Measurements from ENCODE around the gene MRGPRF. TPM values are rescaled to one million over a fixed set of nuclear protein-coding genes. Genes with fewer than 3 reads are reported as not detected.

The MRGPRF gene
- total and polyA plus RNA-seq, 2 of the 8 experiments (the other 6 are each of a cell fraction or from before 2014, with no cell fraction given), result 7.5 to 11.0 TPM

- TF ChIP-seq, protein P1, sequence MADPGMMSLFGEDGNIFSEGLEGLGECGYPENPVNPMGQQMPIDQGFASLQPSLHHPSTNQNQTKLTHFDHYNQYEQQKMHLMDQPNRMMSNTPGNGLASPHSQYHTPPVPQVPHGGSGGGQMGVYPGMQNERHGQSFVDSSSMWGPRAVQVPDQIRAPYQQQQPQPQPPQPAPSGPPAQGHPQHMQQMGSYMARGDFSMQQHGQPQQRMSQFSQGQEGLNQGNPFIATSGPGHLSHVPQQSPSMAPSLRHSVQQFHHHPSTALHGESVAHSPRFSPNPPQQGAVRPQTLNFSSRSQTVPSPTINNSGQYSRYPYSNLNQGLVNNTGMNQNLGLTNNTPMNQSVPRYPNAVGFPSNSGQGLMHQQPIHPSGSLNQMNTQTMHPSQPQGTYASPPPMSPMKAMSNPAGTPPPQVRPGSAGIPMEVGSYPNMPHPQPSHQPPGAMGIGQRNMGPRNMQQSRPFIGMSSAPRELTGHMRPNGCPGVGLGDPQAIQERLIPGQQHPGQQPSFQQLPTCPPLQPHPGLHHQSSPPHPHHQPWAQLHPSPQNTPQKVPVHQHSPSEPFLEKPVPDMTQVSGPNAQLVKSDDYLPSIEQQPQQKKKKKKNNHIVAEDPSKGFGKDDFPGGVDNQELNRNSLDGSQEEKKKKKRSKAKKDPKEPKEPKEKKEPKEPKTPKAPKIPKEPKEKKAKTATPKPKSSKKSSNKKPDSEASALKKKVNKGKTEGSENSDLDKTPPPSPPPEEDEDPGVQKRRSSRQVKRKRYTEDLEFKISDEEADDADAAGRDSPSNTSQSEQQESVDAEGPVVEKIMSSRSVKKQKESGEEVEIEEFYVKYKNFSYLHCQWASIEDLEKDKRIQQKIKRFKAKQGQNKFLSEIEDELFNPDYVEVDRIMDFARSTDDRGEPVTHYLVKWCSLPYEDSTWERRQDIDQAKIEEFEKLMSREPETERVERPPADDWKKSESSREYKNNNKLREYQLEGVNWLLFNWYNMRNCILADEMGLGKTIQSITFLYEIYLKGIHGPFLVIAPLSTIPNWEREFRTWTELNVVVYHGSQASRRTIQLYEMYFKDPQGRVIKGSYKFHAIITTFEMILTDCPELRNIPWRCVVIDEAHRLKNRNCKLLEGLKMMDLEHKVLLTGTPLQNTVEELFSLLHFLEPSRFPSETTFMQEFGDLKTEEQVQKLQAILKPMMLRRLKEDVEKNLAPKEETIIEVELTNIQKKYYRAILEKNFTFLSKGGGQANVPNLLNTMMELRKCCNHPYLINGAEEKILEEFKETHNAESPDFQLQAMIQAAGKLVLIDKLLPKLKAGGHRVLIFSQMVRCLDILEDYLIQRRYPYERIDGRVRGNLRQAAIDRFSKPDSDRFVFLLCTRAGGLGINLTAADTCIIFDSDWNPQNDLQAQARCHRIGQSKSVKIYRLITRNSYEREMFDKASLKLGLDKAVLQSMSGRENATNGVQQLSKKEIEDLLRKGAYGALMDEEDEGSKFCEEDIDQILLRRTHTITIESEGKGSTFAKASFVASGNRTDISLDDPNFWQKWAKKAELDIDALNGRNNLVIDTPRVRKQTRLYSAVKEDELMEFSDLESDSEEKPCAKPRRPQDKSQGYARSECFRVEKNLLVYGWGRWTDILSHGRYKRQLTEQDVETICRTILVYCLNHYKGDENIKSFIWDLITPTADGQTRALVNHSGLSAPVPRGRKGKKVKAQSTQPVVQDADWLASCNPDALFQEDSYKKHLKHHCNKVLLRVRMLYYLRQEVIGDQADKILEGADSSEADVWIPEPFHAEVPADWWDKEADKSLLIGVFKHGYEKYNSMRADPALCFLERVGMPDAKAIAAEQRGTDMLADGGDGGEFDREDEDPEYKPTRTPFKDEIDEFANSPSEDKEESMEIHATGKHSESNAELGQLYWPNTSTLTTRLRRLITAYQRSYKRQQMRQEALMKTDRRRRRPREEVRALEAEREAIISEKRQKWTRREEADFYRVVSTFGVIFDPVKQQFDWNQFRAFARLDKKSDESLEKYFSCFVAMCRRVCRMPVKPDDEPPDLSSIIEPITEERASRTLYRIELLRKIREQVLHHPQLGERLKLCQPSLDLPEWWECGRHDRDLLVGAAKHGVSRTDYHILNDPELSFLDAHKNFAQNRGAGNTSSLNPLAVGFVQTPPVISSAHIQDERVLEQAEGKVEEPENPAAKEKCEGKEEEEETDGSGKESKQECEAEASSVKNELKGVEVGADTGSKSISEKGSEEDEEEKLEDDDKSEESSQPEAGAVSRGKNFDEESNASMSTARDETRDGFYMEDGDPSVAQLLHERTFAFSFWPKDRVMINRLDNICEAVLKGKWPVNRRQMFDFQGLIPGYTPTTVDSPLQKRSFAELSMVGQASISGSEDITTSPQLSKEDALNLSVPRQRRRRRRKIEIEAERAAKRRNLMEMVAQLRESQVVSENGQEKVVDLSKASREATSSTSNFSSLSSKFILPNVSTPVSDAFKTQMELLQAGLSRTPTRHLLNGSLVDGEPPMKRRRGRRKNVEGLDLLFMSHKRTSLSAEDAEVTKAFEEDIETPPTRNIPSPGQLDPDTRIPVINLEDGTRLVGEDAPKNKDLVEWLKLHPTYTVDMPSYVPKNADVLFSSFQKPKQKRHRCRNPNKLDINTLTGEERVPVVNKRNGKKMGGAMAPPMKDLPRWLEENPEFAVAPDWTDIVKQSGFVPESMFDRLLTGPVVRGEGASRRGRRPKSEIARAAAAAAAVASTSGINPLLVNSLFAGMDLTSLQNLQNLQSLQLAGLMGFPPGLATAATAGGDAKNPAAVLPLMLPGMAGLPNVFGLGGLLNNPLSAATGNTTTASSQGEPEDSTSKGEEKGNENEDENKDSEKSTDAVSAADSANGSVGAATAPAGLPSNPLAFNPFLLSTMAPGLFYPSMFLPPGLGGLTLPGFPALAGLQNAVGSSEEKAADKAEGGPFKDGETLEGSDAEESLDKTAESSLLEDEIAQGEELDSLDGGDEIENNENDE (IDR thresholded peaks at IDR 0.05; ENCODE audit: insufficient replicate concordance, low read length), result no peak
- TF ChIP-seq SAP30 (IDR thresholded peaks at IDR 0.05; ENCODE audit: insufficient read depth, insufficient replicate concordance, low read length) (no peak), ATF3 (IDR thresholded peaks at IDR 0.05; ENCODE audit: insufficient read depth, low read depth, low read length) (no peak), EZH2 (IDR thresholded peaks at IDR 0.05; ENCODE audit: low read depth, low read length, severe bottlenecking) (no peak), HDAC6 (IDR thresholded peaks at IDR 0.05; ENCODE audit: low read depth, low read length) (no peak), SP2 (IDR thresholded peaks at IDR 0.05; ENCODE audit: low read length) (no peak), SP1 (IDR thresholded peaks at IDR 0.05; ENCODE audit: low read depth, low read length) (no peak), GTF2F1 (IDR thresholded peaks at IDR 0.05; ENCODE audit: borderline replicate concordance, low read depth, low read length) (no peak), TEAD4 (IDR thresholded peaks at IDR 0.05; ENCODE audit: low read depth, low read length) (no peak)
Measured at GRCh38 chr11:68965901-68966853, 46.9 kb downstream of the MRGPRF start (continued).

Measured in H1 (cell line).